ENCODE results near the gene POFUT2. TPM values are rescaled to one million over a fixed set of nuclear protein-coding genes. Genes with fewer than 3 reads are reported as not detected.
A peak's percentile ranks its signal among the peaks of the same experiment; 100 is the strongest.

The POFUT2 gene
- total RNA-seq, 1 donor from 2014 or later, result 21.5 TPM

DNA sequence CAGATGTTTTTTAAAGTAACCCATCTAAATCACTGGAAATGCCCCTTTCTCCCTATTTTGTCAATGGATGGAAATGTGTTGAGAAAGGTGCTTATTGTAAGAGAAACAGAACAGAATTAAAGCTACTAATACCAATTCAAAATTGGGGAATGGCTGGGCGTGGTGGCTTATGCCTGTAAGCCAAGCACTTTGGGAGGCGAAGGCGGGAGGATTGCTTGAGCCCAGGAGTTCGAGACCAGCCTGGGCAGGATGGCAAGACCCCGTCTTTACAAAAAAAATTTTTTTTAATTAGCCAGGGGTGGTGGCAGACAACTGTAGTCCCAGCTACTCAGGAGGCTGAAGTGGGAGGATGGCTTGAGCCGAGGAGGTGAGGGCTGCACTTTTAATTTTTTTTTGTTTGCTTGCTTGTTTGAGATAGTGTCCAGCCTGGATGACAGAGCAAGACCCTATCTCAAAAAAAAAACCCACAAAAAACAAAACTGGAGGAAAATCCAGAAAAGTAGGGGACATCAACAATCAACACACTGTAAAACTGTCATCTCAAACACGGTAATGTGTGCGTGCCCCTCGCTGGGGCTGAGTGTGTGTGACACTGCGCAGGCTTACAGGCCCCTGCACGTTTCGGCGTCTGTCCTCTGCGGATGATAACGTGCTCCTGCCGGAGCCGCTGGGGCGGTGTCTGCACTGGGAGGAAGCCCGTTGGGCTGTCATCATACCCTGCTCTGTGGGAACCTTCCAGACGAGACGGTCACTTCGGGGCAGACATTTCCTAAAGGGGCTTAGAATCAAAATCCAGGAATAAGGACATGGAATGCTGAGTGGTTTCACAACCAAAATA, 11.6 kb upstream of the POFUT2 start:
- DNase-seq (ENCODE audit: low read depth, low spot score), result no peak

DNA sequence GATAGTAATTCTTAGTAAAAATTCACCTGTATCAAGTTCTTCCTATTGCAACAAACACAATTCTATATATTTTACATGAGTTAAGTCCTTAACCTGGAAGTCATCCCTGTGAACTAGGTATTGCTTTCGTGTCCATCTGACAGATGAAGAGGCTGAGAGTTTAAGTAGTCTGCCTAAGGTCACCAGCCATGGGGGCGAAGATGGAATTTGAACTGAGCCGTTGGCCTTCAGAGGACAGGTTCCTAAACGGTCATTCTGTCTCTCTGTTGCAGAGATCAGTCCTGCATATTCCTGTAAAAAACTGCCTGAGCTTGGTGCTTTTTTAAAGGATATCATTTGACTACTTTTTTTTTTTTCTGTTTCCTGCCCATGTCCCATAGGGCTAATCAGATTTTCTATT, 10.2 kb upstream of the POFUT2 start:
- no peak for DNase-seq (ENCODE audit: low read depth, low spot score)

DNA sequence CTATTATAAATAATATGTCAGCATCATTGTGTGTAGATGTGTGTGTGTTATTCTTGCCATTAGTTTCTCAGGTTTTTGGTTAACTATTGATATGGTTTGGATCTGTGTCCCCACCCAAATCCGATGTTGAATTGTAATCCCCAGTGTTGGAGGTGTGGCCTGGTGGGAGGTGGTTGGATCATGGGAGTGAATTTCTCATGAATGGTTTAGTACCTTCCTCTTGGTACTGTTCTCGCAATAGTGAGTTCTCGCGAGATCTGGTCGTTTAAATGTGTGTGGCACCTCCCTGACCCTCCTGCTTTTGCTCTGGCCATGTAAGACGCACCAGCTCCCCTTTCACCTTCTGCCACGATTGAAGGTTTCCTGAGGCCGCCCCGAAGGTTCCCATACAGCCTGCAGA, 9.6 kb upstream of the POFUT2 start:
- no peak for DNase-seq (ENCODE audit: low read depth, low spot score)

DNA sequence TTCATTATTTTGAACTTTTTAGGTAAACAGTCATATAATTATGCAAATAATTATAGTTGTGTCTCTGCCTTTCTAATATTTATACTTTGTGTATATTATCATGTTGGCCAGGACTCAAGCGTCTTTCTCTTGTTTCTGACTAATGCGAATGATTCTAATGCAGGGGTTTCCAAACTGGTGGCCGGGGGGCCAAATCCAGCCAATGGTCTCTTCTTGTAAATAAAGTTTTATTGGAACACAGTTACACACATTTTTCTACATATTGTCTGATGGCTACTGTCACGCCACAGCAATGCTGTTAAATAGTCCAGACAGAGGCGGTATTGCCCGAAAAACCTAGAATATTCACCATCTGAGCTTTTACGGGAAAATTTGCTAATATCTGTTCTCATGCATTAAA, 8.9 kb upstream of the POFUT2 start:
- DNase-seq (ENCODE audit: low read depth, low spot score), result no peak

DNA sequence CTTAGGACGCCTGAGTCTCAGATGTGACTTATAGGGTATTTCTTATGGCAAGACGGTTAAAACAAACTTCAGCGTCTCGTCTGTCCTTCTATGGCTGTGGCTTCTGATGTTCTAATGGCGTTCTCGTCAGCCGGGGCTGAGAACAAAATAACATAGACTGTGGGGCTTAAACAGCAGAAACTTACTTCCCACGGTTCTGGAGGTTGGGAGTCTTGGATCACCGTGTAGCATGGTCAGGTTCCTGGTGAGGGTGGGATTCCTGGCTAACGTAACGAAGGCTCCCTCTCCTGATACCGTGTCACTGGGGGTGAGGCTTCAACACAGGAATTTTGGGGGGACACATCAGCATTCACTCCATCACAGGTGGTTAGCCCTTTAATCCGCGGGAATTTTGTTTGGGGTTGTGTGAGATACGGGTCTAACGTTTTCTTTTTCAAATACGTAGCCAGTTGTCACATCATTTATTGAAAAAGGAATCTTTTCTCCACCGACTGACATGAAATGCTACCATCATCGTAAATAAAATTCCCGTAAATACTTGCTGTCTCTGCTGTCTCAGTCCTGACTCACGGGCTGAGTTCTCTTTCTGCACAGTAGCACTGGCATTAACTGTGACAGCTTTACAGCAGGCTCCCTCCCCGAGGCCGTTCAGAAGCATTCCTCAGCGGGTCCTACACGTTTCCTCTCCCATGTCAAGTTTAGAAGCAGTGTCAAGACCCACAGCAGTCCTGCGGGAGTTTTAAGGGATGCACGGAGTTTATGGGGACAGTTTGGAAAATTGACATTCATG, 8.1 kb upstream of the POFUT2 start:
- DNase-seq (ENCODE audit: low read depth, low spot score), result no peak

DNA sequence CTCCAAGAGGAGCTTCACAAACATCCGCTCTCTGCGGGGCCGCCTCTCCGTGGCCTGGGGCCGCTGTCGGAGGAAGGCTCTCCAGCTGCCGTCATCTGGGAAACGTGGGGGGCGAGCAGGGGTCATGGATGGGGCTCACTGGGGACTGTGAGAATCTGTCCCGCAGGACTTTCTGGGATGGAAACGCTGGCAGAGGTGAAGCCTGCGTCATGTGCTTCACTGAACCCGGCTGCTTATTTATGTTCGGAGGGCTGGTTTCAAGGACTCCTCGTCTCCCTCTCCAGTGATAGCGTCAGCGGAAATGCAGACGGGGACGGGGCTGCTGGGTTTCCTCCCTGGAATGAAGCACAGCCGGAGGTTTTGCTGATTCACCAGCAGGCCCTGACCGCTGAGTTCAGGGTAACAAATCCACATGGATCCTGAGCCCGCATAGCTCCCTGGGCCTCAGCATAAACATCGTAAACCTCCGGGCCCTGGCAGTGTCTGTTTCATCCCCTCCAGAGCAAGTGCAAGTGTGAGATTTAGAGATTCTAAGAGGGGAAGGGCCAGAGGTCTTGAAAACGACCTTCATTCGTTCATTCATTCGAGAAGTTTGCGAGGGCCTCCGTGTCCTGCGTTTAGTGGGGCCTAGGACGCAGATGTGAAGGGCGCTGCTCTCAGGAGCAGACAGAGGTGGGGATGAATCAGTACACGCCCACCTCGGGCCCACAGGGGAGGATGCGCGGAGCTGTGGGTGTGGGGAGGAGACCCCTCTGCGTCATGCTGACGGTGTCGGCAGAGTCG, 7.0 kb upstream of the POFUT2 start:
- DNase-seq (ENCODE audit: low read depth, low spot score), result peak; percentile 93

DNA sequence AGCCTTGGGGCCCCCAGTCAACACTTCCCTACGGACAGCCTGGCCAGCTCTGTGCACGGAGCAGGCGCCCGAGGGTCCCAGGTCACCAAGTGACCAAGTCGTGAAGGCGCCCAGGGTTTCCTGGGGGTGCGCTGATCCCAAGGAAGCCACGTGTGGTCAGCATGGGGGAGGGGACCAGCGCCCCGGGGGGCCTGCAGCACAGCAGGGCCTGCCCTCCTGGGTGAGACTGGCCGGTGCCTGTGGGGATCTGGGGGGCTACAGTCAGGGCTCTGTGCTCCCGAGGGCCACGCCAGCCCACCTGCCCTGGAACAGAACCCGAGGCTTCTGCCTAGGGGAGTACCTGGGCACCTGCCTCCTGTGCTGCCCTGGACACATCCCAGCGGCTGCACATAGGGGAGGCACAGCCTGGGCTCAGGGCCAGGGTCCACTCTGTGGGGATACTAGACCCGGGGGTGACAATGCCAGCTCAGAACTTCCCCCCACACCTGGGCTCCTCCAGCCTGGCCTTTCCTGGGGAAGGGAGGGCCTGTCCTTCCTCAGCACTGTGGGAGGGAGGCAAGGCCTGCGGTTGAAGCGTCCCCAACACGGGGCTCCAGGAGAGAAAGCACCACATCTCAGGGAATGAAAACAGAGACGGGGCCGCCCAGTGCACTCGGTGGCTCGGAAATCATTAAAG, 6.2 kb upstream of the POFUT2 start:
- no peak for DNase-seq (ENCODE audit: low read depth, low spot score)

DNA sequence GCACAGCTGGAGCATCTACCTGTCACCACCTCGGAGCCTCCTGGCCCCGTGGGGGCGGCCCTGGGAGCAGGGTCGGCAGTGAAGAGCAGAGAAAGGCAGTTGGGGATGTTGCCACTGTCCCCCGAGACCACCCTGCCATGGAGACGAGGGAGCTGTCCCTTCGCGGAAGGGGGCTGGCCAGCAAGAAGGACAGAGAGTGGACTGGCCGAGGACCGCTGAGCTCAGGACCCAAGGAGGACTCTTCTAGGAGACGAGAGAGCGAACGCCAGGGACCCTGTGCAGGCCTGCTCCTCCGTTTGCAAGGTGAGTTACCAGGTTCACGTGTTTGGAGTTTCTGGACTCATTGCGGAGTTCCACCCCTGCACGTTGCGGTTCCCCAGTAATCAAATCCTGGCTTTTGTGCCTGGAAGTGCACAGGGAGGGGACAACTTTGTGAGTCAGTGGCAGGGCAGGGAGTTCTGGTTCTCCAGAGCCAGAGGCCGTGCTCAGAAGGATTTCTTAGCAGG, 5.6 kb upstream of the POFUT2 start:
- DNase-seq (ENCODE audit: low read depth, low spot score), result no peak

DNA sequence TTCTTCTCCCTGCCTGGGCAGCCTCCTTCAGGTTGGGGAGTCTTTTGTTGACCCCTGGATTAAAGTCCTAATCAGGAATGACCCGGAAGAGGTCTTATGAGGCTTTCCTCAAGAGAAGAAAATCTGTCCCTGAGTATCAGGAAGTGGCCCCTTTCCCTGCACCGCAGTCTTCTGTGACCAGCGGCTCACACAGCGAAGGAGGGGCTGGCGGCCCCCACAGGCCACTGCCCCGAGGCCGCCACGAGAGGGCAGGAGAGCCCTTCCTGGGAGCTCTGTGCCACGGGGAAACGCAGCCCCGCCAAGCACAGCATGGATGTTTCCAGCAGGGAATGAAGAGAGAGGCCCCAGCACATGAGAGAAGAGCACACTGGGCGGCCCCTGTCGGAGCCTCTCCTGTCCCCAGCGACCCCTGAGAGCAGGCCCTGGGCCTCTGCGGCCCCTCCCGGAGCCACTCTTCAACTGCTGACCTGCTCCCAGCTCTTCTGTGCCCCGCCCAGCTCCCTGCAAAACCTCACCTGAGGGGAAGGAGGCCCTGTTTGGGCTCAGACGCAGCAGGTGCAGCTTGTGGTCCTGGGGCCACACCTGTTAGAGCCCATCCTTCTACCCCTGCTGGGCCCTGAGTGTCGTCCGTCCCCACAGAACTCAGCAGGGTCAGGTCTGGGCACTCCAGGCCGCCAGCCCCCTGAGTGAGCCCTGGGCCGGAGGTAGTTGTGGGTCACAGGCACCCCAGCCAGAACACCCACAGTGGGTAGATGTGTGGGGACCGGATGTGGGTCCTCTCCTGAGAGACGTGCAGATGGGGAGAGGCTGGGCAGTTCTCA, 4.9 kb upstream of the POFUT2 start:
- peak; percentile 48 for DNase-seq (ENCODE audit: low read depth, low spot score)

DNA sequence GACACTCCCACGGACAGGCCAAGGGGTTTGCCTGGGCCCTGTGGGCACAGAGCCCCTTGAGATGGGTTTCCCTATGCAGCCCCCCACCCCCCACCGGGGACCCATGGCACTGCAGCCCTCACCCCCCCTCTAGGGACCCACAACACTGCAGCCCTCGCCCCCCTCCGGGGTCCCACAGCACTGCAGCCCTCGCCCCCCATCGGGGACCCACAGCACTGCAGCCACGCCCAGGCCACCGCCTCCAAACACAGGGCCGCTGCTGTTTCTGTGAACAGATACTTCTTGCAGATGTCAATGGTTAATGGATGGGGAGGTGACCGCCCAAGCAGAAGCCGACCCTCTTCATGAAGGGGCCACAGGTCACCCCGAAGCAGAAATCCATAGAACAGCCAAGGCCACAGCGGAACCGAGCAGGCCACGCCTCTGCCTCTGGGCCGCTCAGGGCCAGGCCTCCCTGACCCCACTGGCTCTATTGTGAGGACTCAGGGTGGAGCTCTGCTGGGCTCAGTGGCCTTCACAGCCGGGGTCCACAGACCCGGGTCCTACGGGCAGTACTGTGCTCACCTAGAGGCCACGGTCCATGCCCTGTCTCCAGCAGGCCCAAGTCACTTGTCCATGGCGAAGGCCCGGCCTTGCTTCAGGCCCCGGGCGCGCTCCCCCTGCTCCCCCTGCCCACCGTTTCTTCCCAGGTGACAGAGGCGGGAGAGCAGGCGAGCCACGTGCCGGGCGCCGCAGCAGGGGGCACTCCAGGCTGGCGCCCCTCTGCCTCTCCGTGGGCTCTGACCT, 4.1 kb upstream of the POFUT2 start:
- DNase-seq (ENCODE audit: low read depth, low spot score), result no peak

DNA sequence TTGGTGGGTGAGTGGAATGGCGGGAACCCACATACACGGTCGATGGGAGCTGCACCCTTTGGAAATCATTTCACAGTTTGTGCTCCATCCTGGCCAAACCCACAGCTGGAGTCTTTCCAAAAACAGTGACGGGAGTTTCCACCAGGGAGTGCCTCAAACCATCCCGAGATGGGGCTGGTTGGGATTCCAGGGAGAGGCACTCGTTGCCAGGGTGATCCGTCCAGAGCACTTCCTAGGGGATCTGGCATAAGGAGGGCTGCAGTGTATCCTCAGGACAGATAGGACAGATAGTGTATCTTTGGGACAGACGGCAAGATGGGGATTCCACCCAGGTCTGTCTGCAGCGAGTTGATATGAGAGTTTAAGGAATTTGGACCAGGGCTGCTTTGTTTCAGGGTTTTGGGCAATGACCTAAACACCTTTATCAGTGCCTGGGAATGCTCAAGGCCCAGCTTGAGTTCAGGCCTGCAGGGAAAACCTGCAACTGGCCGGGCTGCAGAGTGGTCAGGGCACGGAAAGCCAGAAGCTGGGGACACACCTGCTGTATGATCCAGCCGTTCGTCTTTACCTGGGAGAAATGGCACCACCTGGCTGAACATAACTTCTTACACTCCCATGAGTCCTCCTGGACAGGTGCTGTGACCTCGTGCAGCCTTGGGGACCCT, 3.4 kb upstream of the POFUT2 start:
- DNase-seq (ENCODE audit: low read depth, low spot score), result no peak

DNA sequence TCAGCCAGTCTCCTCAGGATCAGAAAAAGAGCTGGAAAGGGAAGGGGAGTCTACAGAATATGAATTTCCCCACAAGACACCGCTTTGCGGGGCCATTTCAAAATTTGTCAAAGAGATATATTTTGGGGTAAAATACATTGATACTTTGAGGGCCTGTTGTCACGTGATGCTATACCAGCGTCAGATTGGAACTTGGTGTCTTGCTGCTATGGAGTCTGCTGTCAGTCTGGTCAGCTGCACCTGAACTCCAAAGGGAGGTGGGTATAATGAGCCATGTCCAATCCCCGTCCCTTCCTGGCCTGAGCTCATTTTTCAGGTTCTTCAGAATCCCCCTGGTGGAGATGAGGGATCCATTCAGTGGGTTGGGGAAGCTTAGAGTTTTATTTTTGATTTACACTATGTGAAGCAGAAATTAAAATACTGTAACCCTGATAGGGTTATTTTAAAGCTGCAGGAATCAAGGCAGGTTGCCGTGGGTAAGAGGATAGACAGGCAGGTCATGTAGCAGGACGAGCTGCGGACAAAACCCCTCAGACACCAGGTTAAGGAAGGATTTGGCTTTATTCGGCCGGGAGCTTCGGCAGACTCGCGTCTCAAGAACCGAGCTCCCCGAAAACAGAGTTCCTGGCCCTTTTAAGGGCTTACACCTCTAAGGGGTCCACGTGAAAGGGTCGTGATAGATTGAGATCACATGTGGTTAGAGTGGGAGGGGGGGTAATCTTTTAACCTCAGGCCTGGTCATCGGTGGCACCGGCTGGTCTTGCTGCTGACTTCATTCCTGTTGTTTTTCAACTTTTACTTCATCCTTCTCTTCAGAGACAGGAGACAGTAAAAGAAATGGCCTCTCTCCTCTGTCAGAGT, 2.2 kb upstream of the POFUT2 start:
- DNase-seq (ENCODE audit: low read depth, low spot score), result no peak

DNA sequence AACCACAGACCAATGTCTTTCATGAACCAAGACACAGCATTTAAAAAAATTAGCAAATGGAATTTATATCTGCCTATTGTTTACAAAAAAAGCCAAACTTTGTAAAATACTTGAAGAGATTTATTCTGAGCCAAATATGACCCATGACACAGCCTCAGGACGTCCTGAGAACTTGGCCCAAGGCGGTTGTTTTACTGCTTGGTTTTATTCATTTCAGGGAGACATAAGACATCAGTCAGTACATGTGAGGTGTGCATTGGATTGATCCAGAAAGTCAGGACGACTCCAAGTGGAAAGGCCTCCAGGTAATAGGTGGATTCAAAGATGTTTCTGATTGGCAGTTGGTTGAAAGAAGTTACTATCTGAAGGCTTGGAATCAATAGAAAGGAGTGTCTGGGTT, 1.4 kb upstream of the POFUT2 start:
- no peak for DNase-seq (ENCODE audit: low read depth, low spot score)

DNA sequence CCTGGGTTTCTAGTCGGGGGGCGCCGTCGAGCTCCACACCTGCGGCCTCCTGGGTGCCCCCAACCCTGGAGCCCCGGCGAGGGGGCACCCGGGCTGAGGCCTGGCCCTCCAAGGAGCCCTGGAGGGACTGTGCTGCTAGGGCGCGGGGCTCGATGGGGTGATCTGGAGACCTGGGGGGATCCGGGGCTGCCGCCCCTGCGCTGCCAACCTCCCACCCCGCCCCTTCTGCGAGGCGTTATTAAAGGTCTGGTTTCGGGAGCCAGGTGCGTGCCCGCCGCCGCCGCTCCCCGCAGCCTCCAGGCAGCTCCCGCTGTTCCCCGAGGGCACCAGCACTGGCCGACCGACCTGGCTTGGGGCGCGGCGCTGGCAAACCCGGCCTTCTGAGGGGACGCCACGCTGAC, 746 bp upstream of the POFUT2 start:
- no peak for DNase-seq (ENCODE audit: low read depth, low spot score)

DNA sequence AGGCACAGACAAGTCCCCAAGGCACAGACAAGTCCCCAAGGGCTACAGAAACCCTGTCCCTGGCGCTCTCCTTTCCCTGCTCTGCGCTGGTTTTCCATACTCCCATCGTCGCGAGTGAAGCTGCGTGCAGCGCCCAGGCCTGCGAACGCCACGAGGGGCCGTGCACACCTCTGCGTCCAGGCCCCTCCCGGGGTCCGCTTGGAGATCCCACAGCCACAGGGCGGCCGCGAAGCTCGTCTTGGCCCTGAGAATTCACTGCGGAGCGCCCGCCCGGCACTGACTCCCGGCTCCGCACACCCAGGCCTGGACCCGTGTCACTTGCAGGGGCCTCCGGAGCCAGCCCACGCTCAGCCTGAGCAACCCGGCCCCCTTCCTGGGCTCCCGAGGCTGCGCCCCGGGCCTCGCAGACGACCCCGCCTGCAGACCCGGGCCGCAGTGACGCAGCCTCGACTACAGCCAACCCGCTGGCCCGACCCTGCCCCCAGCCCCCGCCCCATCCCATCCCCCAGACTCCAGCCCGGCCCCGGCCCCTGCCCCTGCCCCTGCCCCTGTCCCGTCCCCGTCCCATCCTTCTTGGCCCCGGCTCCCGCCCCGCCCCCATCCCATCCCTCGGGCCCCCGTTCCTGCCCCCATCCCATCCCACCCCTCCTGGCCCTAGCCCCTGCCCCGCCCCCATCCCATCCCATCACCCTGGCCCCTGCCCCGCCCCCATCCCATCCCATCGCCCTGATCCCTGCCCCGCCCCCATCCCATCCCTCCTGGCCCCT, 841 bp downstream of the POFUT2 start:
- no peak for DNase-seq (ENCODE audit: low read depth, low spot score)

DNA sequence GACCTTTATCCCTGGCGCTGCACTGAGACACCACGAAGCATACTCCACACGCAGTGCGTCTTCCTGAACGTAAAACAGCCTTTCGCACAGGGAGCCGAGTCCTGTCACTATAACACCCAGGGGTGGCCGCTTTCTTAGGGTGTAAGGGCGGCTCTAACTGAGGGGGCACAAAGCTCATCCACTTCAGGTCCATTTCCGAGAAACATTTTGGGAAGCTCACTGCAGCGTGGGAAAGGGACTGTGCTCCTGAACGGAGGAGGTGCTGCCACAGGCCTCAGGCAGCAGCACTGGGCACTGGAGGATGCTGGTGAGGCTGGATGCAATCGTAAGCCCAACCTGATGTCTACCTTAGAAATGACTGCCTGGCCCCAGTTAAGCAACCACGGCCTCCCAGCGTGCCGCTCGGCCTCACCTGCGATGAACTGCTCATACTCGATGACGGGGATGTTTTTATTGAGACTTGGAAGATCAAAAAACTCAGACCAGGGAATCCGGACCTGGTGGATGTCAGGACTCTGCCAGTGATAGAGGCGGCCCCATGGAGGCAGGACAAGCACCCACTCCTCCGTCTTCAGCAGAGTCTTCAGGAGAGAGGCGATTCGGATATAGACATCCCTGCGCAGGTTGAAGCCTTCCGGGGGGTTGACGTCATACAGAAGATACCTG, 2.3 kb downstream of the POFUT2 start:
- no peak for DNase-seq (ENCODE audit: low read depth, low spot score)

DNA sequence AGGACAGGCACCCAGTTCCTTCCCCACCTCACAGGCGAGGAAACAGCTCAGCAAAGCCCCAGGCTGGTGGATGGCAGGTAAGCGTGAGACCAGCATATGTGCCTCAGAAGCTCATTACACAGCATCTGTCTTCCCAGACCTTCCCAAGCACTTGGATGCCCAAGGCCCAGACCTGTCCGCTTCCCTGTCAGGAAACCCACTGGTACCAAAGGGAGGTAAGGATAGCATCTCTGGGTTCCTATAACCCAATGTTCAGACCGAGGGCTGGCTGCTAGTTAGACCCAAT, 3.3 kb downstream of the POFUT2 start:
- no peak for DNase-seq (ENCODE audit: low read depth, low spot score)
